Immature natural killer cell (primary cell): ENCODE measurements around the gene TULP4. TPM values are rescaled to one million over a fixed set of nuclear protein-coding genes. Genes with fewer than 3 reads are reported as not detected.
"Not testable (repeated sequence)": the region's sequence is repeated elsewhere in the genome, so short reads cannot be mapped to it uniquely, and the experiment has no call there.

Experiments
- DNase-seq, 3 donors: peaks; one replicate each; pipeline ENCODE4 v3.0.0; 2022; ENCODE audit warnings: mixed read lengths in 1 of 3
- H3K27ac Mint-ChIP-seq, 6 donors: one replicate each; pipeline ENCODE4 v1.8.0; 2020; ENCODE audit warnings: mixed read lengths in 6 of 6, mild to moderate bottlenecking in 5 of 6, inconsistent platforms in 4 of 6, moderate library complexity in 3 of 6
- H3K27me3 Mint-ChIP-seq, 3 donors: one replicate each; pipeline ENCODE4 v1.8.0; 2020 to 2021; ENCODE audit warnings: low read depth in 3 of 3, mild to moderate bottlenecking in 3 of 3, mixed read lengths in 3 of 3, moderate library complexity in 3 of 3, inconsistent platforms in 1 of 3
- H3K36me3 Mint-ChIP-seq, 3 donors: one replicate each; pipeline ENCODE4 v1.8.0; 2020; ENCODE audit warnings: mixed read lengths in 3 of 3, inconsistent platforms in 2 of 3, mild to moderate bottlenecking in 2 of 3
- H3K4me1 Mint-ChIP-seq, 2 donors: one replicate each; pipeline ENCODE4 v1.8.0; 2020; ENCODE audit warnings: inconsistent platforms in 2 of 2, mild to moderate bottlenecking in 2 of 2, mixed read lengths in 2 of 2, moderate library complexity in 1 of 2
- H3K4me3 Mint-ChIP-seq, 5 donors: one replicate each; pipeline ENCODE4 v1.8.0; 2020; ENCODE audit warnings: mild to moderate bottlenecking in 5 of 5, mixed read lengths in 5 of 5, inconsistent platforms in 3 of 5, moderate library complexity in 3 of 5
- H3K9me3 Mint-ChIP-seq, 6 donors: one replicate each; pipeline ENCODE4 v1.8.0; 2020; ENCODE audit warnings: mild to moderate bottlenecking in 6 of 6, mixed read lengths in 6 of 6, inconsistent platforms in 4 of 6, moderate library complexity in 3 of 6
- polyA plus RNA-seq, 3 donors: library from polyadenylated mRNA; unstranded; fragments of 300-500 nt; fragmentation: Illumina TruSeq; gene quantifications; one replicate each; pipeline ENCODE4 v1.2.3, GENCODE V29; 2021

Gene TULP4
- polyA plus RNA-seq, 3 donors from 2014 or later: 19.0 to 46.9 (median 22.2) TPM

- Mint-ChIP-seq H3K36me3 (peaks cover 21 to 41% (median 26%) of the 10 kb centered on the region in 3 donors), H3K9me3 (peaks cover 11 to 26% (median 18%) of the 10 kb centered on the region in 6 donors)
- not testable (repeated sequence) for H3K27me3 Mint-ChIP-seq, H3K4me3 Mint-ChIP-seq, DNase-seq, H3K27ac Mint-ChIP-seq, H3K4me1 Mint-ChIP-seq
Observed at GRCh38 chr6:158300306-158301143, 11.7 kb upstream of the TULP4 start.

- Mint-ChIP-seq H3K9me3 (peaks cover 4 to 19% (median 11%) of the 10 kb centered on the region in 6 donors), H3K36me3 (peaks cover 15 to 33% (median 17%) of the 10 kb centered on the region in 3 donors)
- H3K4me1 Mint-ChIP-seq, DNase-seq, H3K27ac Mint-ChIP-seq, H3K4me3 Mint-ChIP-seq, H3K27me3 Mint-ChIP-seq: not testable (repeated sequence)
Observed at GRCh38 chr6:158301561-158301960, 10.7 kb upstream of the TULP4 start.

- H3K27me3 Mint-ChIP-seq, H3K4me3 Mint-ChIP-seq, H3K4me1 Mint-ChIP-seq, DNase-seq, H3K27ac Mint-ChIP-seq: not testable (repeated sequence)
- Mint-ChIP-seq H3K9me3 (peaks cover 3 to 12% (median 7%) of the 10 kb centered on the region in 6 donors), H3K36me3 (peaks cover 13 to 29% (median 15%) of the 10 kb centered on the region in 3 donors)
Observed at GRCh38 chr6:158302195-158302796, 10.0 kb upstream of the TULP4 start.

GRCh38 chr6:158303210-158303731 is 9.0 kb upstream of the TULP4 start:
- peaks cover 0 to 3% (median 3%) of the 10 kb centered on the region in 6 donors for H3K9me3 Mint-ChIP-seq
- no peaks in the 10 kb centered on the region for H3K4me1 Mint-ChIP-seq
- no peak overlapping the region for H3K4me3 Mint-ChIP-seq
- no peak for DNase-seq
- no peak overlapping the region for H3K27ac Mint-ChIP-seq
- peaks cover 12 to 24% (median 14%) of the 10 kb centered on the region in 3 donors for H3K36me3 Mint-ChIP-seq
- peaks cover 0 to 4% (median 1%) of the 10 kb centered on the region in 3 donors for H3K27me3 Mint-ChIP-seq

- H3K27ac Mint-ChIP-seq: no peak overlapping the region
- H3K36me3 Mint-ChIP-seq: peaks cover 8 to 16% (median 9%) of the 10 kb centered on the region in 3 donors
Observed at GRCh38 chr6:158304254-158304653, 8.0 kb upstream of the TULP4 start.

GRCh38 chr6:158309814-158310213 is 2.5 kb upstream of the TULP4 start:
- H3K27ac Mint-ChIP-seq: no peak overlapping the region
- H3K4me1 Mint-ChIP-seq: peaks cover 10 to 15% of the 10 kb centered on the region in 2 donors
- no peak for DNase-seq

More at GRCh38 chr6:158304254-158304653, 8.0 kb upstream of the TULP4 start:
- no peak overlapping the region for H3K4me3 Mint-ChIP-seq
- no peaks in the 10 kb centered on the region for H3K4me1 Mint-ChIP-seq
- H3K27me3 Mint-ChIP-seq: peaks cover 0 to 2% (median 1%) of the 10 kb centered on the region in 3 donors
- DNase-seq: no peak
- no peaks in the 10 kb centered on the region for H3K9me3 Mint-ChIP-seq

GRCh38 chr6:158311193-158311592 is 1.1 kb upstream of the TULP4 start:
- H3K4me1 Mint-ChIP-seq: peaks cover 14 to 21% of the 10 kb centered on the region in 2 donors
- H3K9me3 Mint-ChIP-seq: no peaks in the 10 kb centered on the region
- no peak overlapping the region for H3K4me3 Mint-ChIP-seq
- DNase-seq: no peak
- peaks cover 10 to 26% (median 13%) of the 10 kb centered on the region in 3 donors for H3K36me3 Mint-ChIP-seq
- peaks cover 0 to 1% (median 0%) of the 10 kb centered on the region in 3 donors for H3K27me3 Mint-ChIP-seq
- H3K27ac Mint-ChIP-seq: peak overlapping the region in 1 of 6 donors; percentile 73

More at GRCh38 chr6:158309814-158310213, 2.5 kb upstream of the TULP4 start:
- no peak overlapping the region for H3K4me3 Mint-ChIP-seq
- H3K9me3 Mint-ChIP-seq: no peaks in the 10 kb centered on the region
- H3K36me3 Mint-ChIP-seq: peaks cover 13 to 26% (median 14%) of the 10 kb centered on the region in 3 donors
- peaks cover 0 to 1% (median 0%) of the 10 kb centered on the region in 3 donors for H3K27me3 Mint-ChIP-seq

- no peak overlapping the region for H3K27ac Mint-ChIP-seq
- peaks cover 10 to 28% (median 13%) of the 10 kb centered on the region in 3 donors for H3K36me3 Mint-ChIP-seq
- H3K4me1 Mint-ChIP-seq: peaks cover 17 to 25% of the 10 kb centered on the region in 2 donors
- no peak for DNase-seq
- H3K9me3 Mint-ChIP-seq: no peaks in the 10 kb centered on the region
- H3K4me3 Mint-ChIP-seq: no peak overlapping the region
- H3K27me3 Mint-ChIP-seq: no peaks in the 10 kb centered on the region
Observed at GRCh38 chr6:158311626-158312025, 639 bp upstream of the TULP4 start.

GRCh38 chr6:158312672-158313397 is 570 bp downstream of the TULP4 start:
- no peak overlapping the region for H3K4me3 Mint-ChIP-seq
- H3K36me3 Mint-ChIP-seq: peaks cover 12 to 35% (median 13%) of the 10 kb centered on the region in 3 donors
- no peak for DNase-seq
- no peak overlapping the region for H3K27ac Mint-ChIP-seq
- H3K27me3 Mint-ChIP-seq: no peaks in the 10 kb centered on the region
- H3K4me1 Mint-ChIP-seq: peaks cover 26 to 28% of the 10 kb centered on the region in 2 donors
- no peaks in the 10 kb centered on the region for H3K9me3 Mint-ChIP-seq

- no peaks in the 10 kb centered on the region for H3K9me3 Mint-ChIP-seq
- H3K36me3 Mint-ChIP-seq: peaks cover 15 to 36% (median 16%) of the 10 kb centered on the region in 3 donors
- H3K27ac Mint-ChIP-seq: no peak overlapping the region
- peak overlapping the region; percentile 14 to 68 (median 57) for H3K4me3 Mint-ChIP-seq
- no peak for DNase-seq
- peaks cover 27 to 35% of the 10 kb centered on the region in 2 donors for H3K4me1 Mint-ChIP-seq
- H3K27me3 Mint-ChIP-seq: no peaks in the 10 kb centered on the region
Observed at GRCh38 chr6:158313989-158314388, 1.7 kb downstream of the TULP4 start.

GRCh38 chr6:158314737-158315136 is 2.5 kb downstream of the TULP4 start:
- DNase-seq: no peak
- Mint-ChIP-seq H3K27ac (no peak overlapping the region), H3K27me3 (no peaks in the 10 kb centered on the region), H3K9me3 (no peaks in the 10 kb centered on the region), H3K36me3 (peaks cover 15 to 40% (median 16%) of the 10 kb centered on the region in 3 donors), H3K4me3 (no peak overlapping the region), H3K4me1 (peaks cover 27 to 39% of the 10 kb centered on the region in 2 donors)

- Mint-ChIP-seq H3K4me1 (peaks cover 27 to 39% of the 10 kb centered on the region in 2 donors), H3K27ac (peak overlapping the region in 1 of 6 donors; percentile 8), H3K27me3 (no peaks in the 10 kb centered on the region), H3K4me3 (no peak overlapping the region), H3K9me3 (peaks cover 0 to 1% (median 0%) of the 10 kb centered on the region in 6 donors), H3K36me3 (peaks cover 15 to 40% (median 19%) of the 10 kb centered on the region in 3 donors)
- no peak for DNase-seq
Observed at GRCh38 chr6:158316022-158316421, 3.8 kb downstream of the TULP4 start.

GRCh38 chr6:158321960-158322359 is 9.7 kb downstream of the TULP4 start:
- no peak overlapping the region for H3K4me3 Mint-ChIP-seq
- no peak overlapping the region for H3K27ac Mint-ChIP-seq
- peaks cover 19 to 37% of the 10 kb centered on the region in 2 donors for H3K4me1 Mint-ChIP-seq
- peaks cover 6 to 16% (median 14%) of the 10 kb centered on the region in 3 donors for H3K36me3 Mint-ChIP-seq
- no peak for DNase-seq
- peaks cover 0 to 1% (median 0%) of the 10 kb centered on the region in 6 donors for H3K9me3 Mint-ChIP-seq
- no peaks in the 10 kb centered on the region for H3K27me3 Mint-ChIP-seq
